Choroid plexus epithelial cell (primary cell): ENCODE results near the gene JSRP1.

Experiments used
- DNase-seq: peaks from one replicate; pipeline ENCODE4 v3.0.0-alpha.2; 2010; ENCODE audit warnings: low read depth
- H3K4me3 ChIP-seq: 2 replicates; pipeline ENCODE4 v1.5.1; 2011; ENCODE audit warnings: low read depth, mild to moderate bottlenecking, control low read depth, low read length, moderate library complexity
- TF ChIP-seq, protein P1 (sequence below): conservative IDR thresholded peaks from 2 replicates; pipeline ENCODE4 v1.5.1; 2011; ENCODE audit warnings: low read depth, mild to moderate bottlenecking, control low read depth, inconsistent platforms, low read length, moderate library complexity

JSRP1 gene

DNA sequence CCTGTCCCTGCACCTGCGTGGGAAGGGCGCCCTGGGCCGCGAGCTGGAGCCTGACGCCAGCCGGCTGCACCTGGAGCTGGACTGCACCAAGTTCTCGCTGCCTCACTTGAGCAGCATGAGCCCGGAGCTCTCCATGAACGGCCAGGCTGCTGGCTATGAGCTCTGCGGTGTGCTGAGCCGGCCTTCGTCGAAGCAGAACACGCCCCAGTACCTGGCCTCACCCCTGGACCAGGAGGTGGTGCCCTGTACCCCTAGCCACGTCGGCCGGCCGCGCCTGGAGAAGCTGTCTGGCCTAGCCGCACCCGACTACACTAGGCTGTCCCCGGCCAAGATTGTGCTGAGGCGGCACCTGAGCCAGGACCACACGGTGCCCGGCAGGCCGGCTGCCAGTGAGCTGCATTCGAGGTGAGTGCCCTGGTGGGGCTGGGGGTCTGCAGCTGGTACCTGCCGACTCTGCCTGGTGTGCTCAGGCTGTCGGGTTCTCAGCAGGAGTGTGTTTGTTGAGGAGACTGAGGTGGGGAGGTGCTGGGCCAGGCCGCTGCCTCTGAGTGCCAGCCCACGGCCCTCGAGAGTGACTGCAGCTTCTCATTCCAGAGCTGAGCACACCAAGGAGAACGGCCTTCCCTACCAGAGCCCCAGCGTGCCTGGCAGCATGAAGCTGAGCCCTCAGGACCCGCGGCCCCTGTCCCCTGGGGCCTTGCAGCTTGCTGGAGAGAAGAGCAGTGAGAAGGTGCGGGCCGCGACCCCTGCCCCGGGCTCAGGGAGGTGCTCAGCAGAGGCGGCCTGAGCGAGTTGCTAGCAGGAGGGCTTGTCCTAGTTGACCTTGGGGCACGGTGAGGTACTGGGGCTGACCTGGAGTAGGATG is 39.6 kb downstream of the JSRP1 start:
- TF ChIP-seq, protein P1, sequence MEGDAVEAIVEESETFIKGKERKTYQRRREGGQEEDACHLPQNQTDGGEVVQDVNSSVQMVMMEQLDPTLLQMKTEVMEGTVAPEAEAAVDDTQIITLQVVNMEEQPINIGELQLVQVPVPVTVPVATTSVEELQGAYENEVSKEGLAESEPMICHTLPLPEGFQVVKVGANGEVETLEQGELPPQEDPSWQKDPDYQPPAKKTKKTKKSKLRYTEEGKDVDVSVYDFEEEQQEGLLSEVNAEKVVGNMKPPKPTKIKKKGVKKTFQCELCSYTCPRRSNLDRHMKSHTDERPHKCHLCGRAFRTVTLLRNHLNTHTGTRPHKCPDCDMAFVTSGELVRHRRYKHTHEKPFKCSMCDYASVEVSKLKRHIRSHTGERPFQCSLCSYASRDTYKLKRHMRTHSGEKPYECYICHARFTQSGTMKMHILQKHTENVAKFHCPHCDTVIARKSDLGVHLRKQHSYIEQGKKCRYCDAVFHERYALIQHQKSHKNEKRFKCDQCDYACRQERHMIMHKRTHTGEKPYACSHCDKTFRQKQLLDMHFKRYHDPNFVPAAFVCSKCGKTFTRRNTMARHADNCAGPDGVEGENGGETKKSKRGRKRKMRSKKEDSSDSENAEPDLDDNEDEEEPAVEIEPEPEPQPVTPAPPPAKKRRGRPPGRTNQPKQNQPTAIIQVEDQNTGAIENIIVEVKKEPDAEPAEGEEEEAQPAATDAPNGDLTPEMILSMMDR: no peak
- no peak for DNase-seq
- no peak overlapping the region for H3K4me3 ChIP-seq

DNA sequence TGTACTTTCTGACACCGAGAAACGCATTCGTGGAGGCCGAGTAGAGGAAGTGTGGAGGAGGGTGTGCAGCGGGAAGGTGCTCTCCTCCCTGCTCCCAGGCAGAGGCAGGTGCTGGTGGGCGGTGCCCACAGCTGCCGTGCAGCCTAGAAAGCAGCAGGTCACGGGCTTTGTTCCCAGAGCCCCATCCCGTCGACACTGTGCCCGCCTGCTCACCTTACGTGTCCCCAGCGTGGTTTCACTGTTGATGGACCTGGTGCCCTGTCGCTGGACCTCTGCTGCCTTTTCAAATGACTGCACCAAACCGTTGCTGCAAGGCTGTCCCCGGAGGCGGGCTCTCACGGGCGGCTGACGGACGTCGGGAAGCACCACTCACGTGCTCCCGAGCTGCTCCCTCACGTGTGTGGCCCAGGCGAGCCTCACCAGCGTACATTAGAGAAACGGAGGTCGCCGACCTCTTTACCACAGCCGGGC is 40.9 kb downstream of the JSRP1 start:
- TF ChIP-seq, protein P1: no peak
- no peak overlapping the region for H3K4me3 ChIP-seq
- peak; percentile 35 for DNase-seq

DNA sequence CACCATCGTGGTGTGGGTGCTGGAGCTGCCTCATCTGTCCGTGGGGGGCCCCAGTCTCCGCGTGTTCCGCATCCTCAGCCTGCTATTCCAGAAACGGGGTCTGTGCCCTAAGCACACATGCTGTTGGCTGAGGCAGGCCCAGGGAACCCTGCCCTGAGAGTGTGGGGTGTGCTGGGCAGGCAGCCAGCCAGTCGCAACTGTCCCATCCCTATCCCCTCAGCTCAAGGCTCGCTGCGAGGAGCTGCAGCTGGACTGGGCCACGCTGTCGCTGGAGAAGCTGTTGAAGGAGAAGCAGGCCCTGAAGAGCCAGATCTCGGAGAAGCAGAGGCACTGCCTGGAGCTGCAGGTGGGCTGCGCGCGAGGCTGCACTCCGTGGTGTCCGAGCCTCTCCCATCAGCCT is 42.0 kb downstream of the JSRP1 start:
- DNase-seq: no peak
- TF ChIP-seq, protein P1: no peak
- H3K4me3 ChIP-seq: no peak overlapping the region

DNA sequence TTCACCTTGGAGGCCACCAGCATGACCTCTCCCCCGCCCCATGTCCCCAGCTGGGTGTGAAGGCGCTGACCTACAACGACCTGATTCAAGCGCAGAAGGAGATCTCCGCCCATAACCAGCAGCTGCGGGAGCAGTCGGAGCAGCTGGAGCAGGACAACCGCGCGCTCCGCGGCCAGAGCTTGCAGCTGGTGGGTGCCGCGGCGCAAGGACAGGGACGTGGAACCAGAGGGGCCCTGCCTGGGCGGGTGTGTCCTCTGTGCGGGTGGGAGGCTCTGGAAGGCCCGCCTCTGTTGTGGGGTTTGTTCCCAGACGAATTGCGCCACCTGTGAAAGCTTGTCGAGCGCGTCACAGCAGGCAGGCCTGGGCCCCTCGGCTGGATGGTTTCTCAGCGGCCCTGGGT is 42.4 kb downstream of the JSRP1 start:
- TF ChIP-seq, protein P1: no peak
- no peak for DNase-seq
- no peak overlapping the region for H3K4me3 ChIP-seq

DNA sequence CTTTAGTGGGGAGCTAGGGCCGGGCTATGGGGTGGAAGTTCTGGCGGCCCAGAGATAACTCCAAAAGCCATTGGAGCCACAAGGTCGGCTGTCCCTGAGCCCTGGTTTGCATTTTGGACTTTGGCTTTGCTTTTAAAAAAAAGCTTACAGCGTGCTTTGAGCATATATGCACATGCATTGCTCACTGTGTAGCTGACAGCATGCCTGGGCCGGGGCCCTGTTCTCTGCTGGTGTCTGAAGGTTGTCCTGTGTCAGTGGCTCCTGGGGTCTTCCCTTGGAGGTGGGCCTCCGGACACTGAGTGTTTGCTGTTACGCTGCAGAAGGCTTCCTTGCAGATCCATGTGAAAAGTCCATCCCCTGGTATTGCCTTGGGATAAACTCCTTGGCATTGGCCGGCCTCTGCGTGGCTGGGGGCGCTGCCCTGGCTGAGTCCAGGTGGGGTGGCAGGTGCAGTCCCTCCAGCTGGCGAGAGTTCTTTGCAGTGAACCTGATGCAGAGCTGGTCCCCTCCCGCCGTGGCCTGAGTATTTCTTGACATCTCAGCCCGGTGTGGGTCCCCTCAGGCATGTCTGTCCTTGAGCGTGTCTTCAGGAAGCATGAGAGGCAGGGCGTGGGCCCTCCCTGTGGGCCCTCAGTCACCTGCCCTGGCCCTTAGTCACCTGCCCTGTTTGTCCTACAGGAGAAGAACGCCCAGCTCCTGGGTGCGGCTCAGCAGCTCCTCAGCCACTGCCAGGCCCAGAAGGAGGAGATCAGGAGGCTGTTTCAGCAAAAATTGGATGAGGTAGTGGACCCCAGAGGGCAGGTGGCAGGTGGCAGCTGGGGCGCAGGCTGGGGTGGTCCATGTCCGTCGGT is 43.1 kb downstream of the JSRP1 start:
- DNase-seq: no peak
- no peak overlapping the region for H3K4me3 ChIP-seq
- TF ChIP-seq, protein P1: no peak

DNA sequence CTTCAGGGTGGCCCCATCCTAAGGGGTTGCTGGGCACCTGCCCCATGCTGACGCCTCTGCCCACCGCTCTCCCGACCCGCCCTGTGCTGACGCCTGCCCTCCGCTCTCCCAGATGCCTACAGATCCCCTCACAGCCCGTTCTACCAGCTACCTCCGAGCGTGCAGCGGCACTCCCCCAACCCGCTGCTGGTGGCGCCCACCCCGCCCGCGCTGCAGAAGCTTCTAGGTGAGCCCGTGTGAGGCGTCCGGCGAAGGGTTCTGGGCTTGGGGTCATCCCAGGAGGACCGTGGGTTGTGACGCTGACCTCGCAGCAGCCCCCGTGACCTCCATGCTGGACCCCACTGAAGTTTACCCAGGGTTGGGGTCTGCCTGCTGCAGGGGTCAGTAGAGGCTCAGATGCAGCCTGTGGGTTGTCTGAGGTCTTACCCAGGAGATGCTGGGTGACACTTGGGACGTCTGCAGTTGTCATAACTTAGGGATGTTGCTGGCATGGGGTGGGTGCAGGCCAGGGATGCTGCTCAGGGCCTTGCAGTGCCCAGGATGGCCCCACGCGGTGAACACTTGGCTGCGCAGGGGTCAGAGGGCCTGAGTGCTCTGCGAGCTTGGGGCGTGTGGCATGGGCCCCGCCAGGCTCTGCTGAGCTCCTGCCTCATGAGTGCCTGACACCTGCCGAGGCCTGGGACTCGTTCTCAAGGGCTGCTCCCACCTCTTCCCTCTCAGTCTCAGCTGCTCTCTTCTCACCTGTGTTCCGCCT is 45.1 kb downstream of the JSRP1 start:
- no peak overlapping the region for H3K4me3 ChIP-seq
- DNase-seq: no peak

More for the DNA sequence above, 45.1 kb downstream of the JSRP1 start:
- TF ChIP-seq, protein P1: no peak
